Epidermal melanocyte (primary cell): ENCODE data around the gene PELI2.

ENCODE experiments used
- DNase-seq: peaks from one replicate; pipeline ENCODE4 v3.0.0; 2011; ENCODE audit warnings: low spot score; ENCODE audit not compliant: insufficient read length

Gene PELI2

GRCh38 chr14:56340932-56341331 is 222.7 kb downstream of the PELI2 start:
- no peak for DNase-seq

DNA sequence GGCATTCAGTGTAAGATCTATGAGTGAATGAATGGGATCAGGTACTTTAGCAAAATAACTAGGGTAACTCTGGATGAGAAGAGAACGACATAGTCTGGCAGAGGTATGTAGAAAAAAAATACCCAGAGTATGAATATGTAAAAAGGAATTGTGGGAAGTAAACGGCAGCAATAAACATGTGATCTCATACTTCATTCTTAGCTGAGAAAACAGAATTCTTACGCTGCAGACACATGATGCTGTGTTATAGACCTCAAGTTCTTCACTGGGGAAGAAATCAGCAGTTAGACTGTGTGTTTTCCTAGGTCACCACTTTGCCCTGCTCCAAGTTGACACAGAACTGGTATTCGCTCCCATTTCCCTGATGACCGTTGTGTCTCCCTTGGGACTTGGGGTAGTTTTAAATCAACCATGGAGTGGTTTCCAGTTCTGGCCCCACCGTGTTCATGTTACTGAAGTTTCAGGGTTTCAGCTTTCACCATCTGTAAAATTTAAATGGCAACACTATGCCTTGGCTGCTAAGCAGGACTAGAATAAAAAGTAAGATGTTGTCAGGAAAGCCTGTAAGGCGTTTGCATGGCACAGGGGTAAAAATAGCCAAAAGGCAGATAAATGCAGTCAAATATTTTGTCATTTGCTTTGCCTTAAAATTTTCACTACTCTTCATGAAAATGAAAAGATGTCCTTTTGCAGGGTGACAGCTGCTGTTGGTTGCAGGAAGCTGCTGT is 223.7 kb downstream of the PELI2 start:
- DNase-seq: no peak

DNA sequence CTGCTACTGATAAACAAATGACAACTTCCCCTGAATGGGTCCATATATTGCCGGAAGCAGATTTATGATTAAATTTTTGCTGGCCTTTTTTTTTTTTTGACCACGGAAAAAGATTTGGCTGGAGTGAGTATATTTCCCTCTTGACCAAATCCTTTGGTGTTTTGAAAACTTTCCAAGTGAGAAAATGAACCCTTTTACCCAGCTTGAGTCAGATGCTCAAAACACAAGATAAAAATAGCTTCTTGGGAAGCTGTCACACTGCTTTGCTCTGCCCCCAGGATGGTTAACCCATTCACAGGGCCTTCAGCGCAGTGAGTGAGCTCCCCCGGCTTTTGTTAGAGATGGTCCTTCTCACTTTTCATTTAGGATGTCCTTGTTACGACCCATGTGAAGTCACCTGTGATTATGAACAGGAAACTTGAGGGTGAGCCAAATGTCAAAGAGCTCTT is 224.3 kb downstream of the PELI2 start:
- DNase-seq: peak; percentile 74

DNA sequence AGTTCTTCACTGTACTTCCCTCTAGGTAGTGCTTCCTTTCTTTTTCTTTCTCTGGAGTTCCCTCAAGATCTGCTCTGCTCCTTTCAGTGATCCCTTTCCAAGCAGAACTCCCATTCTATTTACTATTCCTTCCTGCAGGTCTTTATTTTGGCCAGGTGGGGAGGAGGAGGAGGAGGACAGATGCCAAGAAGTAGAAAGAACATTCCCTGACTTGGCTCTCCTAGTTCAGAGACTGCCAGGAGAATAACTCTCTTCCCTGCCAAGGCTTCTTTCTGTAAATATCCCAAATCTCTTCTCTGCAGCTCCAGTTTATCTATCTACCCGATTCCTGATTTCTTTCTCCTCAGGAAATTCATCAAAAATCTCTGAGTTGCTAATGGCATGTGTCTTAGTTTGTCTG is 231.7 kb downstream of the PELI2 start:
- DNase-seq: no peak
